ENCODE measurements around the gene KIF26B. TPM values are rescaled to one million over a fixed set of nuclear protein-coding genes. Genes with fewer than 3 reads are reported as not detected.

KIF26B gene
- total RNA-seq, 1 donor from 2014 or later = 5.1 TPM

DNA sequence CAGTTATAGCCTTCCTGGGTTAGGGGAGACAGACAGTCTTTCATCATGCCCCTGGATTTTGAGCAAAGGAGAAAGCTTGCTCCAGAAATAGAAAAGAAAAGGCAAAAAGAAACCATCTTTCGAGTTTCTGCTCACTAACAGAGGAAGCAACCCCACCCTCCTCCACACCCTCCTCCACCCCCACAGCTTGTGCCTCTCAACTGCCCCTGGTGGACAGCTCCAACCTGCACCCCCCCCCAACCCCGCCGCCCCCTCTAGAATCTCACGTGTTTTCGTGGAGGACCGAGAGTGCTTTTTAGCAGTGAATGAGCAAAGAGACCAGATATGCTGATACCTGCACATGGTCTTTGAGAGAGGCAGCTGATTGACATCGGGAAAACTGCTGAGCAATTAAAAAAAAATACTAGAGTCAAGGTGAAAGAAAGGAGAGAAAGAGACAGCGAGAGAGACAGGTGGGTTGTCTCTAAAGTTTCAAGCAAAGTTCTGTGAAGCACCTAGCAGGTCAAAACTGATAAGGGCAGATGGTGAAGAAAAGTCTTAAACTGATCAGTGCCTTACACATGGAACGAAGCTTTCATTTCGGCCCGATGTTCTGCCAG, 358.3 kb downstream of the KIF26B start:
- TF ChIP-seq, protein P1, sequence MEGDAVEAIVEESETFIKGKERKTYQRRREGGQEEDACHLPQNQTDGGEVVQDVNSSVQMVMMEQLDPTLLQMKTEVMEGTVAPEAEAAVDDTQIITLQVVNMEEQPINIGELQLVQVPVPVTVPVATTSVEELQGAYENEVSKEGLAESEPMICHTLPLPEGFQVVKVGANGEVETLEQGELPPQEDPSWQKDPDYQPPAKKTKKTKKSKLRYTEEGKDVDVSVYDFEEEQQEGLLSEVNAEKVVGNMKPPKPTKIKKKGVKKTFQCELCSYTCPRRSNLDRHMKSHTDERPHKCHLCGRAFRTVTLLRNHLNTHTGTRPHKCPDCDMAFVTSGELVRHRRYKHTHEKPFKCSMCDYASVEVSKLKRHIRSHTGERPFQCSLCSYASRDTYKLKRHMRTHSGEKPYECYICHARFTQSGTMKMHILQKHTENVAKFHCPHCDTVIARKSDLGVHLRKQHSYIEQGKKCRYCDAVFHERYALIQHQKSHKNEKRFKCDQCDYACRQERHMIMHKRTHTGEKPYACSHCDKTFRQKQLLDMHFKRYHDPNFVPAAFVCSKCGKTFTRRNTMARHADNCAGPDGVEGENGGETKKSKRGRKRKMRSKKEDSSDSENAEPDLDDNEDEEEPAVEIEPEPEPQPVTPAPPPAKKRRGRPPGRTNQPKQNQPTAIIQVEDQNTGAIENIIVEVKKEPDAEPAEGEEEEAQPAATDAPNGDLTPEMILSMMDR (IDR thresholded peaks at IDR 0.05; ENCODE audit: unreplicated experiment) = peak; percentile 26
- H3K27me3 Mint-ChIP-seq = peaks cover 6% of the 10 kb centered on the region
- no peaks in the 10 kb centered on the region for H3K9me3 Mint-ChIP-seq (ENCODE audit: low read depth)
- no peaks in the 10 kb centered on the region for H3K36me3 Mint-ChIP-seq (ENCODE audit: insufficient read depth)
- H3K27ac Mint-ChIP-seq = no peak overlapping the region
- no peak for DNase-seq (ENCODE audit: low spot score, unreplicated experiment)
- no peak overlapping the region for H3K4me3 Mint-ChIP-seq (ENCODE audit: low read depth)
- H3K4me1 Mint-ChIP-seq (ENCODE audit: low read depth) = peaks cover 3% of the 10 kb centered on the region

GRCh38 chr1:245516284-245516759, 361.5 kb downstream of the KIF26B start:
- H3K9me3 Mint-ChIP-seq (ENCODE audit: low read depth) = peaks cover 5% of the 10 kb centered on the region
- no peak overlapping the region for H3K27ac Mint-ChIP-seq
- no peak overlapping the region for H3K4me3 Mint-ChIP-seq (ENCODE audit: low read depth)
- peaks cover 10% of the 10 kb centered on the region for H3K4me1 Mint-ChIP-seq (ENCODE audit: low read depth)
- TF ChIP-seq, protein P1 (IDR thresholded peaks at IDR 0.05; ENCODE audit: unreplicated experiment) = no peak
- DNase-seq (ENCODE audit: low spot score, unreplicated experiment) = no peak
- H3K36me3 Mint-ChIP-seq (ENCODE audit: insufficient read depth) = no peaks in the 10 kb centered on the region
- peaks cover 6% of the 10 kb centered on the region for H3K27me3 Mint-ChIP-seq

- H3K4me1 Mint-ChIP-seq (ENCODE audit: low read depth) = peaks cover 13% of the 10 kb centered on the region
- H3K27ac Mint-ChIP-seq = no peak overlapping the region
- TF ChIP-seq, protein P1 (IDR thresholded peaks at IDR 0.05; ENCODE audit: unreplicated experiment) = no peak
- peaks cover 8% of the 10 kb centered on the region for H3K9me3 Mint-ChIP-seq (ENCODE audit: low read depth)
- DNase-seq (ENCODE audit: low spot score, unreplicated experiment) = no peak
- H3K4me3 Mint-ChIP-seq (ENCODE audit: low read depth) = no peak overlapping the region
- no peaks in the 10 kb centered on the region for H3K27me3 Mint-ChIP-seq
- no peaks in the 10 kb centered on the region for H3K36me3 Mint-ChIP-seq (ENCODE audit: insufficient read depth)
Observed at GRCh38 chr1:245520611-245521010, 365.8 kb downstream of the KIF26B start.

- no peaks in the 10 kb centered on the region for H3K27me3 Mint-ChIP-seq
- TF ChIP-seq, protein P1 (IDR thresholded peaks at IDR 0.05; ENCODE audit: unreplicated experiment) = no peak
- peaks cover 6% of the 10 kb centered on the region for H3K4me1 Mint-ChIP-seq (ENCODE audit: low read depth)
- H3K9me3 Mint-ChIP-seq (ENCODE audit: low read depth) = peaks cover 3% of the 10 kb centered on the region
- H3K4me3 Mint-ChIP-seq (ENCODE audit: low read depth) = no peak overlapping the region
- no peaks in the 10 kb centered on the region for H3K36me3 Mint-ChIP-seq (ENCODE audit: insufficient read depth)
- no peak overlapping the region for H3K27ac Mint-ChIP-seq
- no peak for DNase-seq (ENCODE audit: low spot score, unreplicated experiment)
Observed at GRCh38 chr1:245526141-245526540, 371.4 kb downstream of the KIF26B start.

DNA sequence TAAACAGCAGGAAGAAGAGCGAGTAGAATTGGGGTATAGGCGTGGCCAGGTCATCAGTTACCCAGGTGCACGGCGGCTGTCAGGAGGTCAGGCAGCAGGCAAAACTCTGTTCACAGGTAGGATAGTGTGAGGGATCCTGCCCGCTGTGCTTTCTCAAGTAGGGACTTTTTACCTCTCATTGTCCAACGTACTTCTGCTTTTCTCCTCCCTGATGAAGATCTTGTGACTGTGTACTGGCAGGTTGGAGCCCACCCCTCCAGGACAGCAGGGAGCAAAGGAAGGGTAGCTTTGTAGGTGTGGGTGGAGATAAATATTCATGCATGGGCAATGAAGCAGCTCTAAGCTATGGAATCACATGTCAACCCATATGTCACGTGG, 373.5 kb downstream of the KIF26B start:
- no peak for DNase-seq (ENCODE audit: low spot score, unreplicated experiment)
- TF ChIP-seq, protein P1 (IDR thresholded peaks at IDR 0.05; ENCODE audit: unreplicated experiment) = no peak
- no peaks in the 10 kb centered on the region for H3K36me3 Mint-ChIP-seq (ENCODE audit: insufficient read depth)

More for the DNA sequence above, 373.5 kb downstream of the KIF26B start:
- Mint-ChIP-seq H3K27me3 (no peaks in the 10 kb centered on the region), H3K4me1 (ENCODE audit: low read depth) (peaks cover 6% of the 10 kb centered on the region), H3K9me3 (ENCODE audit: low read depth) (peaks cover 1% of the 10 kb centered on the region), H3K4me3 (ENCODE audit: low read depth) (no peak overlapping the region), H3K27ac (no peak overlapping the region)

All from progenitor cell of endocrine pancreas (in vitro differentiated cells).